ENCODE measurements around the gene CALHM1.

GRCh38 chr10:103498936-103499638 is 40.4 kb upstream of the CALHM1 start:
- TF ChIP-seq CTCF (IDR thresholded peaks at IDR 0.05): no peak
- TF ChIP-seq POLR2A (IDR thresholded peaks at IDR 0.05): no peak

Data from thyroid gland (tissue), 4 donors.